LNCAP (cell line): Measurements from ENCODE around the gene MEGF6.

Source experiments
- TF ChIP-seq, protein P1 (sequence below): fragments of 450-650 bp; IDR thresholded peaks from 2 replicates; pipeline ENCODE4 v1.5.1; 2017; ENCODE audit warnings: mild to moderate bottlenecking

MEGF6 gene

DNA sequence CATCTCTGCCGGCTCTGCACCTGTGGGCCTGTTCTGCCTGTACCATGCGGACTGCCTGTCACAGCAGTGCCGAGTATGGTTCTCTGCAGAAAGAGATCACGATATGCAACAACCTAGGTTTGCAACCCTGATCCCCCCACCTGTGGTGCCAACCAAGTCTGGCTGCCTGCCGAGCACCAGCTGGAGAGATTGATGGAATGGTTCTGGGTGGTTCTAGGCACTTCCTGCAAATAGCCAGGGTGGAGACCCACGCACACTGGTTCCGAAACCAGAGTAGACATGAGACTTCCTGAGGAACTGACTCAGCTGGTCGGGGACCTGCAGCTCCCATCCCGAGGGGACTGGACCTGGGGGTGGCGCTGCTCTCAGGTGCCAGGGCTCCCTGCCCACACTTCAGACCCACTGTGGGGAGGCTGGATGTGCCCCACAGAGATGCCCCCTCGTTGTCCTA lies 18.9 kb upstream of the MEGF6 start:
- TF ChIP-seq, protein P1, sequence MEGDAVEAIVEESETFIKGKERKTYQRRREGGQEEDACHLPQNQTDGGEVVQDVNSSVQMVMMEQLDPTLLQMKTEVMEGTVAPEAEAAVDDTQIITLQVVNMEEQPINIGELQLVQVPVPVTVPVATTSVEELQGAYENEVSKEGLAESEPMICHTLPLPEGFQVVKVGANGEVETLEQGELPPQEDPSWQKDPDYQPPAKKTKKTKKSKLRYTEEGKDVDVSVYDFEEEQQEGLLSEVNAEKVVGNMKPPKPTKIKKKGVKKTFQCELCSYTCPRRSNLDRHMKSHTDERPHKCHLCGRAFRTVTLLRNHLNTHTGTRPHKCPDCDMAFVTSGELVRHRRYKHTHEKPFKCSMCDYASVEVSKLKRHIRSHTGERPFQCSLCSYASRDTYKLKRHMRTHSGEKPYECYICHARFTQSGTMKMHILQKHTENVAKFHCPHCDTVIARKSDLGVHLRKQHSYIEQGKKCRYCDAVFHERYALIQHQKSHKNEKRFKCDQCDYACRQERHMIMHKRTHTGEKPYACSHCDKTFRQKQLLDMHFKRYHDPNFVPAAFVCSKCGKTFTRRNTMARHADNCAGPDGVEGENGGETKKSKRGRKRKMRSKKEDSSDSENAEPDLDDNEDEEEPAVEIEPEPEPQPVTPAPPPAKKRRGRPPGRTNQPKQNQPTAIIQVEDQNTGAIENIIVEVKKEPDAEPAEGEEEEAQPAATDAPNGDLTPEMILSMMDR, result no peak

DNA sequence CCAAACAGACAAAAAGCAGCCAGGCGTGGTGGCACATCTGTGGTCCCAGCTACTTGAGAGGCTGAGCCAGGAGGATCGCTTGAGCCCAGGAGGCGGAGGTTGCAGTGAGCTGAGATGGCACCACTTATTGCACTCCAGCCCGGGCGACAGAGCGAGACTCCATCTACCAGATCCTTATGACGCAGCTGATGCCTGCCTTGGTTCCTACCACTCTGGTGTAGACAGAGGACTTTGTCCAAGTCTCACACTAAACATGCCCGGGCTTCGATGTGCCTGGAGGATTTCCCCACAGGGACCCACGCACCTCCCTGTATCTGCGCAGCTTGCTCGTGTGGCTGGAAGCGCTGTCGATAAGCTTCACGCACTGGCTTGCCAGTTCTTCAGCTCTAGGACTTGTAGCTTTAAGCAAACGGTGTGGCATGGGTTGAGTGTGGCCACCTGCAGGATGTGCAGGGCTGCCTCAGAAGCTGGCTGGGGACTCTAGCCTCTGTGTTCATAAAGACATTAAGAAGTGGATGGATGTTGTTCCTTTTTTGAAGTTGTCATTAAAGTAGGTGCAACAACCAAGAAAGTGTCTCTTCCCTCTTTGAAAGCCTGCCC lies 18.4 kb upstream of the MEGF6 start:
- TF ChIP-seq, protein P1, result no peak

DNA sequence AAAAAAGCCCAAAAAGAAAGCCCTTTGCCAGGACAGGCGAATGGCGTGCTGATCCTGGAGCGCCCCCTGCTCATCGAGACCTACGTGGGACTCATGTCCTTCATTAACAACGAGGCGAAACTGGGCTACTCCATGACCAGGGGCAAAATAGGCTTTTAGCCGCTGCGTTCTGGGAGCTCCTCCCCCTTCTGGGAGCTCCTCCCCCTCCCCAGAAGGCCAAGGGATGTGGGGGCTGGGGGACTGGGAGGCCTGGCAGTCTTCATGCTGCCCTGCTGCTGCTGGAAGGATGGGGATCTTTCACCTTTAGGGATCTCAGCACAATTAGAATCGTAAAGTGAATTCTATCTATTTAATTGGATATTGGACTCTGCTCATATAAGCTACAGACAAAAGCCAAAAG lies 17.1 kb upstream of the MEGF6 start:
- TF ChIP-seq, protein P1, result no peak

DNA sequence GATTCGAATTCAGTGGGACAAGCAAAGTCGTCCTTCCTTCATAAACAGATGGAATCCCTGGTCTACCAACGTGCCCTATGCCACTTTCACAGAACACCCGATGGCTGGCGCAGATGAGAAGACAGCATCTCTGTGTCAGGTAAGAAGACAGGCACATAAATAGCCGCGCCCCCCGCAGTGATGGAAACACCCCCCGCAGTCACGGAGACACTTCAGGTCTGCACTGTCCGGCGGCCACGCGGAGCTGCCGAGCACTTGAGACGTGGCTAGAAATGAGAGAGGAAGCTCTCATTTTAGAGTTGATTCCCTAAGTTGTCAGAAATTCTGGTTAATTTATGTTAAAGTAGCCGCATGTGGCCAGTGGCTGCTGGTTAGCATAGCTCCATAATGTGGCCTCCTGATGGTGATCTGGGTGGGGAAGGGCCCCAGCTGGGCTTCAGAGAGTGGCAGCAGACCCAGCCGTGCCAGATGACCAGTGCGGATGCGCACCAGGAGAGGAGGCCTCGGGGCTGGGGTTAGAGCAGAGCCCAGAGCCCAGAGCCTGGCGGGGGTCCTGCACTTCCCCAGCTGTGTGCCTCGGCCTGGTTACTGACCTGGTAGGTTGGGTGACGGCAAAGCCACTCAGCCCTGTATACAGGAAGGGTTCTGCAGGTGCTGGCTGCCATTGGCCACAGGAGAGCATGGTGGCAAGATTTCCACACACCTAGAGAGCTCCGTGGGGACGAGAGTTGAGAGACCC lies 16.4 kb upstream of the MEGF6 start:
- TF ChIP-seq, protein P1, result no peak

DNA sequence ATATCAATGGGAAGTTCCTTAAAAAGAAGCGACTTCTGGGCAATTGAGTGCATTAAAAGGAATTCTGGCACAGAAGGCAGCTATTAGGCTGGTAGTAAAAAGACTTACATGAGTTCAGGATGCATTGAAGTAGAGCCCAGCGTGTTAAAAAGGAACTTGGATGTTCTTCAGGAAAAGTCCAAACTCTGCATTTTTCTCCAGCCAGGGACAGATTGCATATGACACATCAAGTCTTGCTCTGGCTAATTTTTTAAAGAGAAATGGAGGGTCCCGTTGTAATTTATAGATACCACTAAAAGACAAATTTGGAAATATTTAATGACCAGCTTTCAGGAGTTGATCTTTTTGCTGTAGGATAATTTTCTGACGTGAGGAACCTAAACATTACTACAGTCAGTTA lies 14.7 kb upstream of the MEGF6 start:
- TF ChIP-seq, protein P1, result no peak

DNA sequence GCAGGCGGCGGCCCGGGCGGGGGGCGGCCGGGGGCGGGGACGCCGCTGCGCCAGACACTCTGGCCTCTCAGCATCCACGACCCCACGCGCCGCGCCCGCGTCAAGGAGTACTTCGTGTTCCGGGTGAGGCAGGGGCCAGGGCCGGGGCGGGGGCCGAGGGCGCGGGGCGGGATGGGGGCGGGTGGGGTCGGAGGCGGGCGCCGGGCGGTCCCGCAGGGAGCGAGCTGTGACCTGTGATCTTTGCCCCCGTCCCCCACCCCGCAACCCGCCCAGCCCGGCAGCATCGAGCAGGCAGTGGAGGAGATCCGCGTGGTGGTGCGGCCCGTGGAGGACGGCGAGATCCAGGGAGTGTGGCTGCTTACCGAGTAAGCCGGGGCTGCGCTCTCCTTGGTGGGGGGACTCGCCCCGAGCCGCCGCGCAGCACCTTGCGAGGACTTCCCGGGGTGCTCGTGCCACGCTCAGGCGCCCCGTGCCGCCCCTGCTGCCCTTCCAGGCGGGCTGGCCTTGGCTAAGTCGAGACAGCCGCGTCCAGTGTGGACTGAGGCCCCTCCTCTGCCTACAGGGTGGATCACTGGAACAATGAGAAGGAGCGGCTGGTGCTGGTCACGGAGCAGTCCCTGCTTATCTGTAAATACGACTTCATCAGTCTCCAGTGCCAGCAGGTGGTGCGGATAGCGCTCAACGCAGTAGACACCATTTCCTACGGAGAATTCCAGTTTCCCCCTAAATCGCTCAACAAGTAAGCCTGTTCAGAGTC lies 14.0 kb upstream of the MEGF6 start:
- TF ChIP-seq, protein P1, result no peak

DNA sequence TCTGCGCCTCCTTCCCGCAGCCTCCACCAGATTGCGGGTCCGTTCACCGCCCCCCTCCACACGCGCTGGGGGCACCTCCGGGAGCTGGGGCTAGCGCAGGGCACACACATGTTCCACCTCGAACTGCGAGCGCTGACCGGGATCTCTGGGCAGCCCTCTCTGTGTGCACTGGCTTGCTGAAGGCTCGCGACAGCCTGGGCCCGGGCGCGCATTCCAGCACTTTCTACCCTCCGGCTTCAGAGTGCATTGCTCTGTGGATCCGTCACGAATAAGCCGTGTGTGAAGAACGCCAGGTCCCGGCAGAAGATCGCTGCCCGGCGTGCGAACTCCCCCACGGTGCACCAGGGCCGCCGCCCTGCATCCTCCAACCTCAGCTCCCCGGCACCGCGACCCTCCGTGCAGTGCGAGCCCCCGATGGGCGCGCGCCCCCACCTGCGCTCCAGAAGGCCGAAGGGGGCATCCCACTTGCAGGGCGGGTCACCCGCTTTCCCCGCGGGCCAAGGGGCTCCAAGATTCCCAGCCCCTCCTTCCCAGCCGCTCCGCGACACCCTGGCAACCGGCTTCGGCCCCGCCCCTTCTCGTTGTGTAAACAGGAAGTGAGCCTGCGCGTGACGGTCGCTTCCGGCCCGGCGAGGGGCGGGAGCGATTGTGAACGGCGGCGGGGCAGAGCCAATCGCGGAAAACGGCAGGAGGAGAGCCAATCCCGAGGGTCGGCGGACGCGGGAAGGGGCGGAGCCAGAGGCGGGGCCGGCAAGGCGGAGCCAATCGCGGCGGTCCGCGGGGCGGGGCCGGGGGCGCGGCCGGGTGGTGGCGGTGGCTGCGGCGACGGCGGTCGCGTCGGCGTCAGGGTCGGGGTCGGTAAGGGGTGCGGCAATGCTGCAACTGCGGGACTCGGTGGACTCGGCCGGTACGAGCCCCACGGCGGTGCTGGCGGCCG lies 13.2 kb upstream of the MEGF6 start, which contains the start of gene TPRG1L:
TSS of gene TPRG1L (plus strand) at position 816 of the 937 bp plus-strand sequence. CDS start at position 874, 58 bp downstream.
- TF ChIP-seq, protein P1, result no peak
